Ishikawa (cell line): ENCODE measurements around the gene LRRC59.

Experiments used
- CEBPB ChIP-seq: IDR thresholded peaks from 2 replicates; pipeline ENCODE4 v1.6.1; 2012
- CREB1 ChIP-seq: IDR thresholded peaks from 2 replicates; pipeline ENCODE4 v1.6.1; 2012; ENCODE audit warnings: low read depth
- EGR1 ChIP-seq: IDR thresholded peaks from 2 replicates; pipeline ENCODE4 v1.6.1; 2012
- EP300 ChIP-seq: IDR thresholded peaks from 2 replicates; pipeline ENCODE4 v1.6.1; 2012; ENCODE audit warnings: borderline replicate concordance
- FOXM1 ChIP-seq: IDR thresholded peaks from 2 replicates; pipeline ENCODE4 v1.6.1; 2012; ENCODE audit warnings: low read depth, borderline replicate concordance
- MAX ChIP-seq: IDR thresholded peaks from 2 replicates; pipeline ENCODE4 v1.6.1; 2012
- NFIC ChIP-seq: IDR thresholded peaks from 2 replicates; pipeline ENCODE4 v1.6.1; 2012
- RAD21 ChIP-seq: IDR thresholded peaks from 2 replicates; pipeline ENCODE4 v1.6.1; 2012; ENCODE audit warnings: low read depth
- TAF1 ChIP-seq: IDR thresholded peaks from 2 replicates; pipeline ENCODE4 v1.6.1; 2012; ENCODE audit warnings: low read depth, mild to moderate bottlenecking
- TCF12 ChIP-seq: IDR thresholded peaks from 2 replicates; pipeline ENCODE4 v1.6.1; 2012; ENCODE audit warnings: low read depth
- TEAD4 ChIP-seq: IDR thresholded peaks from 2 replicates; pipeline ENCODE4 v1.6.1; 2012
- USF1 ChIP-seq: IDR thresholded peaks from 2 replicates; pipeline ENCODE4 v1.6.1; 2012
- YY1 ChIP-seq: IDR thresholded peaks from 2 replicates; pipeline ENCODE4 v1.6.1; 2012; ENCODE audit warnings: low read depth
- ZBTB7A ChIP-seq: IDR thresholded peaks from 2 replicates; pipeline ENCODE4 v1.6.1; 2012; ENCODE audit warnings: low read depth
- TF ChIP-seq, protein P1 (sequence below): IDR thresholded peaks from 2 replicates; pipeline ENCODE4 v1.6.1; 2012; ENCODE audit warnings: low read depth, mild to moderate bottlenecking

Gene LRRC59

DNA sequence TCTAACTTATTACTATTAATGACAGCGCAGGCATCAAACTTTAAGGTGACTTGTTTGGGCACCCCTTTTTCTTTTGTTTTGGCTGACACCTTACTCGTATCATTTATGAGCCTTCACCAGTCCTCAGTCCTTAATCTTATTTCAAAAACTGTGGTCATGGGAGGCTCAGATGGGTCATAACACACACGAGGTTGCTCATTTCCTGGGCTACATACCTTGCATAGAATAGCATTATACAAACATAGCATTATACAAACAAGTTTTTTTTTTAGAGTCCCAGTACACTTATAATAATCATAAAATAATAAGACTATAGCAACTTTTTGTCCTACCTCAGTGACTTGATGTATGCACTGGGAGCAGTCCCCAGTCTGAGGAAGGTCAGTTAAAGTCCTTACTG lies 17.5 kb upstream of the LRRC59 start:
- TF ChIP-seq, protein P1, sequence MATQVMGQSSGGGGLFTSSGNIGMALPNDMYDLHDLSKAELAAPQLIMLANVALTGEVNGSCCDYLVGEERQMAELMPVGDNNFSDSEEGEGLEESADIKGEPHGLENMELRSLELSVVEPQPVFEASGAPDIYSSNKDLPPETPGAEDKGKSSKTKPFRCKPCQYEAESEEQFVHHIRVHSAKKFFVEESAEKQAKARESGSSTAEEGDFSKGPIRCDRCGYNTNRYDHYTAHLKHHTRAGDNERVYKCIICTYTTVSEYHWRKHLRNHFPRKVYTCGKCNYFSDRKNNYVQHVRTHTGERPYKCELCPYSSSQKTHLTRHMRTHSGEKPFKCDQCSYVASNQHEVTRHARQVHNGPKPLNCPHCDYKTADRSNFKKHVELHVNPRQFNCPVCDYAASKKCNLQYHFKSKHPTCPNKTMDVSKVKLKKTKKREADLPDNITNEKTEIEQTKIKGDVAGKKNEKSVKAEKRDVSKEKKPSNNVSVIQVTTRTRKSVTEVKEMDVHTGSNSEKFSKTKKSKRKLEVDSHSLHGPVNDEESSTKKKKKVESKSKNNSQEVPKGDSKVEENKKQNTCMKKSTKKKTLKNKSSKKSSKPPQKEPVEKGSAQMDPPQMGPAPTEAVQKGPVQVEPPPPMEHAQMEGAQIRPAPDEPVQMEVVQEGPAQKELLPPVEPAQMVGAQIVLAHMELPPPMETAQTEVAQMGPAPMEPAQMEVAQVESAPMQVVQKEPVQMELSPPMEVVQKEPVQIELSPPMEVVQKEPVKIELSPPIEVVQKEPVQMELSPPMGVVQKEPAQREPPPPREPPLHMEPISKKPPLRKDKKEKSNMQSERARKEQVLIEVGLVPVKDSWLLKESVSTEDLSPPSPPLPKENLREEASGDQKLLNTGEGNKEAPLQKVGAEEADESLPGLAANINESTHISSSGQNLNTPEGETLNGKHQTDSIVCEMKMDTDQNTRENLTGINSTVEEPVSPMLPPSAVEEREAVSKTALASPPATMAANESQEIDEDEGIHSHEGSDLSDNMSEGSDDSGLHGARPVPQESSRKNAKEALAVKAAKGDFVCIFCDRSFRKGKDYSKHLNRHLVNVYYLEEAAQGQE: no peak
- no peak for TF ChIP-seq ZBTB7A
- TF ChIP-seq FOXM1: no peak
- TF ChIP-seq EGR1: no peak
- no peak for TF ChIP-seq TEAD4
- TF ChIP-seq TCF12: no peak
- no peak for TF ChIP-seq YY1
- TF ChIP-seq USF1: no peak
- TF ChIP-seq TAF1: no peak
- no peak for TF ChIP-seq MAX
- TF ChIP-seq CREB1: no peak
- TF ChIP-seq RAD21: no peak
- TF ChIP-seq CEBPB: no peak
- no peak for TF ChIP-seq NFIC

- no peak for TF ChIP-seq CEBPB
- TF ChIP-seq CREB1: no peak
- no peak for TF ChIP-seq TCF12
- TF ChIP-seq NFIC: no peak
- no peak for TF ChIP-seq EP300
- no peak for TF ChIP-seq RAD21
- TF ChIP-seq TAF1: no peak
- no peak for TF ChIP-seq ZBTB7A
- no peak for TF ChIP-seq YY1
- no peak for TF ChIP-seq FOXM1
- TF ChIP-seq USF1: no peak
- TF ChIP-seq, protein P1: no peak
- no peak for TF ChIP-seq MAX
- no peak for TF ChIP-seq EGR1
- TF ChIP-seq TEAD4: no peak
These were observed 14.9 kb upstream of the LRRC59 start for GRCh38 chr17:50412188-50412732.

- TF ChIP-seq TEAD4: peak; percentile 35; the same call in 1 of the 2 replicates
- no peak for TF ChIP-seq TAF1
- TF ChIP-seq NFIC: no peak
- no peak for TF ChIP-seq RAD21
These were observed 10.6 kb upstream of the LRRC59 start for GRCh38 chr17:50407921-50408320.

GRCh38 chr17:50406578-50406977 lies 9.3 kb upstream of the LRRC59 start:
- TF ChIP-seq TEAD4 (no peak), EGR1 (no peak), CEBPB (no peak), FOXM1 (no peak), MAX (no peak), YY1 (no peak), CREB1 (no peak), NFIC (no peak), TAF1 (no peak), TCF12 (no peak), USF1 (no peak), ZBTB7A (no peak), RAD21 (no peak), EP300 (no peak)
- TF ChIP-seq, protein P1: no peak
